Measurements from ENCODE around the gene NCKAP5. TPM values are rescaled to one million over a fixed set of nuclear protein-coding genes. Genes with fewer than 3 reads are reported as not detected.

NCKAP5 gene
- total and polyA plus RNA-seq, 9 of the 15 experiments (the other 6 are each of a cell fraction or from before 2014, with no cell fraction given) = not detected

- TF ChIP-seq RFX5 (IDR thresholded peaks at IDR 0.05; ENCODE audit: low read depth, low read length) (no peak), HINFP (tag; conservative IDR thresholded peaks at IDR 0.05; ENCODE audit: low read depth) (no peak), PHB (CRISPR knock-in tag; IDR thresholded peaks at IDR 0.05) (no peak), POLR2A (conservative IDR thresholded peaks at IDR 0.05) (no peak), ZNF644 (tag; IDR thresholded peaks at IDR 0.05; ENCODE audit: low read depth) (no peak), ZNF444 (CRISPR knock-in tag; IDR thresholded peaks at IDR 0.05) (no peak), ZNF239 (CRISPR knock-in tag; IDR thresholded peaks at IDR 0.05) (no peak)
Observed at GRCh38 chr2:132654968-132655367, 913.3 kb downstream of the NCKAP5 start (continued).

- no peak overlapping the region for H3K4me3 ChIP-seq
- ChIA-PET POLR2A (no interaction called here), CTCF (ENCODE audit: low intra/inter-chr PET ratio) (no interaction called here)
- H3K27me3 ChIP-seq (ENCODE audit: control insufficient read depth in 2 of 2, insufficient read depth in 2 of 2, low read length in 2 of 2) = 0 out of 5 replicates have a peak, but pooled peaks cover 0 to 1% of the 10 kb centered on the region in 2 experiments
- H3K9me1 ChIP-seq (ENCODE audit: control insufficient read depth, insufficient read depth, low read length) = no peaks in the 10 kb centered on the region
- 0% methylated on average over 4 of the region's 4 CpGs for WGBS (ENCODE audit: insufficient coverage, low coverage, missing lambda C conversion rate)
- in situ Hi-C loops (cut with MboI) = no loop called here
- intact Hi-C loops (cut with micrococcal nuclease) = no loop called here
- H3K9me3 ChIP-seq (replicated peaks; ENCODE audit: control insufficient read depth, insufficient read depth, low read depth, low read length) = no peaks in the 10 kb centered on the region
- DNase-seq (ENCODE audit: extremely low read depth in 1 of 4, low spot score in 3 of 4) = no peak
- H3K4me2 ChIP-seq (ENCODE audit: insufficient read depth, low read length) = no peak overlapping the region
- ATAC-seq = no peak
- FAIRE-seq = no peak
- no peak overlapping the region for H3K27ac ChIP-seq (ENCODE audit: extremely low read depth, low read depth, low read length)
- H3K9ac ChIP-seq (ENCODE audit: insufficient read depth in 1 of 2, low read depth in 2 of 2, low read length in 2 of 2) = no peak overlapping the region
- H2AFZ ChIP-seq (ENCODE audit: low read depth, low read length) = no peak overlapping the region
- no peaks in the 10 kb centered on the region for H3K36me3 ChIP-seq (ENCODE audit: control insufficient read depth, insufficient read depth, low read length)
- no peaks in the 10 kb centered on the region for H3K79me2 ChIP-seq (ENCODE audit: control insufficient read depth, insufficient read depth, low read length)
- TF ChIP-seq GABPA (tag; conservative IDR thresholded peaks at IDR 0.05; ENCODE audit: low read depth) = no peak
- no TSS peak for BruUV-seq (replicated peaks)
- no peaks in the 10 kb centered on the region for H4K20me1 ChIP-seq (replicated peaks; ENCODE audit: control insufficient read depth, insufficient read depth, low read length)
- H3K4me1 ChIP-seq (replicated peaks in 1 of 2; ENCODE audit: control insufficient read depth in 2 of 2, insufficient read depth in 2 of 2, low read length in 2 of 2) = no peaks in the 10 kb centered on the region
Observed at GRCh38 chr2:132654335-132654734, 913.9 kb downstream of the NCKAP5 start.

Data from K562 (cell line).